MG63 (cell line): ENCODE data around the gene PGLYRP1. TPM values are rescaled to one million over a fixed set of nuclear protein-coding genes. Genes with fewer than 3 reads are reported as not detected.

Experiments
- DNase-seq: peaks from one replicate; pipeline ENCODE4 v3.0.0-alpha.2; 2020
- H3K27me3 ChIP-seq: fragments of 250-450 bp; sonication (Bioruptor Pico); 2 replicates; pipeline ENCODE4 v1.5.1; 2020; ENCODE audit warnings: mild to moderate bottlenecking, moderate library complexity
- H3K36me3 ChIP-seq: fragments of 250-450 bp; sonication (Bioruptor Pico); 2 replicates; pipeline ENCODE4 v1.5.1; 2020; ENCODE audit warnings: mild to moderate bottlenecking, moderate library complexity
- H3K4me3 ChIP-seq: fragments of 250-450 bp; sonication (Bioruptor Pico); 2 replicates; pipeline ENCODE4 v1.5.1; 2020; ENCODE audit warnings: mild to moderate bottlenecking, moderate library complexity
- H3K9me3 ChIP-seq: fragments of 250-450 bp; sonication (Bioruptor Pico); 2 replicates; pipeline ENCODE4 v1.5.1; 2020; ENCODE audit warnings: mild to moderate bottlenecking, moderate library complexity
- total RNA-seq: library from RNA; depleted of rRNA; stranded (reverse); fragments of >200 nt; shearing (Covaris generic); gene quantifications from 2 replicates; pipeline ENCODE4 v1.2.3, GENCODE V29; 2014; ENCODE audit warnings: low replicate concordance; rRNA removed

The PGLYRP1 gene
- total RNA-seq, result not detected in 2 replicates

- H3K27me3 ChIP-seq, result no peaks in the 10 kb centered on the region; the same call in 1 of the 2 replicates
- H3K4me3 ChIP-seq, result no peak within 1 kb of the TSS
- no peak for DNase-seq
- H3K36me3 ChIP-seq, result 0 out of 2 replicates have a peak, but pooled peaks cover 2% of the 10 kb centered on the region
- H3K9me3 ChIP-seq, result no peaks in the 10 kb centered on the region
These were observed at the start of gene PGLYRP1 for GRCh38 chr19:46022431-46023310. PGLYRP1 (minus strand) TSS chr19:46023053; CDS start chr19:46023021, 32 bp downstream.

- Histone ChIP-seq H3K9me3 (no peaks in the 10 kb centered on the region), H3K36me3 (no peaks in the 10 kb centered on the region)
- peak; percentile 73 for DNase-seq
These were observed 47.0 kb upstream of the PGLYRP1 start for GRCh38 chr19:46069806-46070341.

GRCh38 chr19:46068345-46069258 lies 45.7 kb upstream of the PGLYRP1 start:
- H3K4me3 ChIP-seq, result no peak overlapping the region

More at GRCh38 chr19:46069806-46070341, 47.0 kb upstream of the PGLYRP1 start:
- Histone ChIP-seq H3K4me3 (no peak overlapping the region), H3K27me3 (peaks cover 14% of the 10 kb centered on the region)

GRCh38 chr19:46067691-46068090 lies 44.8 kb upstream of the PGLYRP1 start:
- DNase-seq, result no peak
- Histone ChIP-seq H3K9me3 (no peaks in the 10 kb centered on the region), H3K4me3 (no peak overlapping the region), H3K27me3 (peaks cover 6% of the 10 kb centered on the region; the same call in 1 of the 2 replicates), H3K36me3 (no peaks in the 10 kb centered on the region)

More at GRCh38 chr19:46068345-46069258, 45.7 kb upstream of the PGLYRP1 start:
- no peaks in the 10 kb centered on the region for H3K9me3 ChIP-seq
- H3K27me3 ChIP-seq, result peaks cover 4% of the 10 kb centered on the region; the same call in 1 of the 2 replicates
- H3K36me3 ChIP-seq, result no peaks in the 10 kb centered on the region
- peak; percentile 80 for DNase-seq

- Histone ChIP-seq H3K4me3 (no peak overlapping the region), H3K36me3 (no peaks in the 10 kb centered on the region), H3K27me3 (peaks cover 12% of the 10 kb centered on the region), H3K9me3 (no peaks in the 10 kb centered on the region)
- DNase-seq, result no peak
These were observed 43.6 kb upstream of the PGLYRP1 start for GRCh38 chr19:46066471-46066870.

GRCh38 chr19:46065486-46066071 lies 42.7 kb upstream of the PGLYRP1 start:
- peak; percentile 63 for DNase-seq
- peaks cover 16% of the 10 kb centered on the region for H3K27me3 ChIP-seq
- H3K9me3 ChIP-seq, result no peaks in the 10 kb centered on the region
- no peak overlapping the region for H3K4me3 ChIP-seq
- no peaks in the 10 kb centered on the region for H3K36me3 ChIP-seq

GRCh38 chr19:46063201-46063600 lies 40.3 kb upstream of the PGLYRP1 start:
- no peak for DNase-seq
- no peak overlapping the region for H3K4me3 ChIP-seq
- 0 out of 2 replicates have a peak, but pooled peaks cover 3% of the 10 kb centered on the region for H3K9me3 ChIP-seq
- peaks cover 40% of the 10 kb centered on the region for H3K27me3 ChIP-seq
- H3K36me3 ChIP-seq, result no peaks in the 10 kb centered on the region

- no peak overlapping the region for H3K4me3 ChIP-seq
- no peak for DNase-seq
- H3K9me3 ChIP-seq, result 0 out of 2 replicates have a peak, but pooled peaks cover 3% of the 10 kb centered on the region
- H3K27me3 ChIP-seq, result peaks cover 70% of the 10 kb centered on the region
- no peaks in the 10 kb centered on the region for H3K36me3 ChIP-seq
These were observed 37.2 kb upstream of the PGLYRP1 start for GRCh38 chr19:46060012-46060411.

GRCh38 chr19:46058778-46059177 lies 35.9 kb upstream of the PGLYRP1 start:
- Histone ChIP-seq H3K27me3 (peaks cover 80% of the 10 kb centered on the region), H3K36me3 (no peaks in the 10 kb centered on the region), H3K9me3 (0 out of 2 replicates have a peak, but pooled peaks cover 3% of the 10 kb centered on the region), H3K4me3 (no peak overlapping the region)
- DNase-seq, result no peak

- Histone ChIP-seq H3K4me3 (no peak overlapping the region), H3K9me3 (0 out of 2 replicates have a peak, but pooled peaks cover 3% of the 10 kb centered on the region), H3K36me3 (no peaks in the 10 kb centered on the region), H3K27me3 (peaks cover 82% of the 10 kb centered on the region)
- no peak for DNase-seq
These were observed 33.7 kb upstream of the PGLYRP1 start for GRCh38 chr19:46056536-46056935.

GRCh38 chr19:46052896-46053295 lies 30.0 kb upstream of the PGLYRP1 start:
- Histone ChIP-seq H3K27me3 (peaks cover 82% of the 10 kb centered on the region), H3K36me3 (no peaks in the 10 kb centered on the region), H3K9me3 (peaks cover 13% of the 10 kb centered on the region), H3K4me3 (no peak overlapping the region)
- DNase-seq, result no peak

GRCh38 chr19:46049597-46049996 lies 26.7 kb upstream of the PGLYRP1 start:
- H3K4me3 ChIP-seq, result no peak overlapping the region
- no peaks in the 10 kb centered on the region for H3K36me3 ChIP-seq
- DNase-seq, result no peak
- H3K9me3 ChIP-seq, result peaks cover 27% of the 10 kb centered on the region
- peaks cover 77% of the 10 kb centered on the region for H3K27me3 ChIP-seq

- H3K27me3 ChIP-seq, result peaks cover 73% of the 10 kb centered on the region
- H3K36me3 ChIP-seq, result no peaks in the 10 kb centered on the region
- H3K9me3 ChIP-seq, result peaks cover 20% of the 10 kb centered on the region
- no peak overlapping the region for H3K4me3 ChIP-seq
- no peak for DNase-seq
These were observed 20.7 kb upstream of the PGLYRP1 start for GRCh38 chr19:46043519-46043918.

- no peak for DNase-seq
- H3K27me3 ChIP-seq, result peaks cover 62% of the 10 kb centered on the region
- no peak overlapping the region for H3K4me3 ChIP-seq
- H3K36me3 ChIP-seq, result no peaks in the 10 kb centered on the region
- H3K9me3 ChIP-seq, result peaks cover 9% of the 10 kb centered on the region
These were observed 19.5 kb upstream of the PGLYRP1 start for GRCh38 chr19:46042252-46042883.

- Histone ChIP-seq H3K4me3 (no peak within 1 kb of the TSS), H3K36me3 (no peaks in the 10 kb centered on the region), H3K27me3 (peaks cover 48% of the 10 kb centered on the region), H3K9me3 (peaks cover under 1% of the 10 kb centered on the region; the same call in 1 of the 2 replicates)
- no peak for DNase-seq
These were observed 18.2 kb upstream of the PGLYRP1 start, which contains the start of gene IGFL4 for GRCh38 chr19:46040952-46041500. IGFL4 (minus strand) TSS chr19:46041002; CDS start chr19:46040962, 40 bp downstream.
